22Rv1 (cell line): ENCODE data around the gene CHRDL2.

ENCODE experiments used
- H3K27ac ChIP-seq: fragments of 450-650 bp; 2 replicates; pipeline ENCODE4 v1.5.1; 2017
- CTCF ChIP-seq: fragments of 450-650 bp; IDR thresholded peaks from 2 replicates; pipeline ENCODE4 v1.5.1; 2017; ENCODE audit warnings: mild to moderate bottlenecking
- ZFX ChIP-seq: fragments of 450-650 bp; IDR thresholded peaks from 2 replicates; pipeline ENCODE4 v1.6.1; 2017; ENCODE audit warnings: antibody characterized with exemption, borderline replicate concordance

The CHRDL2 gene

GRCh38 chr11:74720596-74721478, 10.4 kb downstream of the CHRDL2 start:
- H3K27ac ChIP-seq: no peak overlapping the region
- no peak for TF ChIP-seq ZFX
- TF ChIP-seq CTCF: no peak

- no peak overlapping the region for H3K27ac ChIP-seq
- TF ChIP-seq CTCF (no peak), ZFX (no peak)
Measured at GRCh38 chr11:74719011-74719410, 12.2 kb downstream of the CHRDL2 start.

- H3K27ac ChIP-seq: no peak overlapping the region
- TF ChIP-seq ZFX (no peak), CTCF (no peak)
Measured at GRCh38 chr11:74717221-74717969, 13.8 kb downstream of the CHRDL2 start.

- no peak overlapping the region for H3K27ac ChIP-seq
- no peak for TF ChIP-seq ZFX
- TF ChIP-seq CTCF: no peak
Measured at GRCh38 chr11:74714904-74715303, 16.3 kb downstream of the CHRDL2 start.

- no peak overlapping the region for H3K27ac ChIP-seq
- TF ChIP-seq CTCF (no peak), ZFX (no peak)
Measured at GRCh38 chr11:74713686-74714085, 17.5 kb downstream of the CHRDL2 start.

- TF ChIP-seq CTCF (no peak), ZFX (no peak)
- no peak overlapping the region for H3K27ac ChIP-seq
Measured at GRCh38 chr11:74710281-74710938, 20.8 kb downstream of the CHRDL2 start.
